ENCODE data around the gene RBL1.

The RBL1 gene

GRCh38 chr20:36956016-36956415, 139.8 kb downstream of the RBL1 start:
- H3K27me3 ChIP-seq = no peaks in the 10 kb centered on the region
- H3K9me3 ChIP-seq = no peaks in the 10 kb centered on the region
- H3K4me3 ChIP-seq (ENCODE audit: low read depth in 1 of 2, low read length in 1 of 2) = no peak overlapping the region
- H3K27ac ChIP-seq = no peak overlapping the region
- peaks cover 31 to 32% of the 10 kb centered on the region in 2 experiments for H3K4me1 ChIP-seq (ENCODE audit: control insufficient read depth in 1 of 2, insufficient read depth in 1 of 2, low read depth in 1 of 2, low read length in 1 of 2)
- H3K36me3 ChIP-seq = no peaks in the 10 kb centered on the region
- TF ChIP-seq, protein P1, sequence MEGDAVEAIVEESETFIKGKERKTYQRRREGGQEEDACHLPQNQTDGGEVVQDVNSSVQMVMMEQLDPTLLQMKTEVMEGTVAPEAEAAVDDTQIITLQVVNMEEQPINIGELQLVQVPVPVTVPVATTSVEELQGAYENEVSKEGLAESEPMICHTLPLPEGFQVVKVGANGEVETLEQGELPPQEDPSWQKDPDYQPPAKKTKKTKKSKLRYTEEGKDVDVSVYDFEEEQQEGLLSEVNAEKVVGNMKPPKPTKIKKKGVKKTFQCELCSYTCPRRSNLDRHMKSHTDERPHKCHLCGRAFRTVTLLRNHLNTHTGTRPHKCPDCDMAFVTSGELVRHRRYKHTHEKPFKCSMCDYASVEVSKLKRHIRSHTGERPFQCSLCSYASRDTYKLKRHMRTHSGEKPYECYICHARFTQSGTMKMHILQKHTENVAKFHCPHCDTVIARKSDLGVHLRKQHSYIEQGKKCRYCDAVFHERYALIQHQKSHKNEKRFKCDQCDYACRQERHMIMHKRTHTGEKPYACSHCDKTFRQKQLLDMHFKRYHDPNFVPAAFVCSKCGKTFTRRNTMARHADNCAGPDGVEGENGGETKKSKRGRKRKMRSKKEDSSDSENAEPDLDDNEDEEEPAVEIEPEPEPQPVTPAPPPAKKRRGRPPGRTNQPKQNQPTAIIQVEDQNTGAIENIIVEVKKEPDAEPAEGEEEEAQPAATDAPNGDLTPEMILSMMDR (IDR thresholded peaks at IDR 0.05) = no peak

GRCh38 chr20:36951979-36952738, 143.6 kb downstream of the RBL1 start:
- H3K27ac ChIP-seq = peak overlapping the region; percentile 89
- peak overlapping the region; percentile 84 to 96 for H3K4me3 ChIP-seq (ENCODE audit: low read depth in 1 of 2, low read length in 1 of 2)
- peaks cover 26 to 36% of the 10 kb centered on the region in 2 experiments for H3K4me1 ChIP-seq (ENCODE audit: control insufficient read depth in 1 of 2, insufficient read depth in 1 of 2, low read depth in 1 of 2, low read length in 1 of 2)
- no peaks in the 10 kb centered on the region for H3K9me3 ChIP-seq
- H3K27me3 ChIP-seq = no peaks in the 10 kb centered on the region
- TF ChIP-seq, protein P1 (IDR thresholded peaks at IDR 0.05) = no peak
- H3K36me3 ChIP-seq = no peaks in the 10 kb centered on the region

- Histone ChIP-seq H3K36me3 (peaks cover 3% of the 10 kb centered on the region), H3K27ac (peak within 1 kb of the TSS; percentile 89), H3K27me3 (no peaks in the 10 kb centered on the region), H3K4me1 (ENCODE audit: control insufficient read depth in 1 of 2, insufficient read depth in 1 of 2, low read depth in 1 of 2, low read length in 1 of 2) (peaks cover 28 to 38% of the 10 kb centered on the region in 2 experiments), H3K9me3 (no peaks in the 10 kb centered on the region), H3K4me3 (ENCODE audit: low read depth in 1 of 2, low read length in 1 of 2) (peak within 1 kb of the TSS; percentile 84 to 96)
- TF ChIP-seq, protein P1 (IDR thresholded peaks at IDR 0.05) = peak; percentile 74
These were observed 144.4 kb downstream of the RBL1 start, which contains the start of gene SAMHD1 for GRCh38 chr20:36951198-36951978. Gene SAMHD1, minus strand, starts transcription at chr20:36951708. Its CDS starts 65 bp downstream, at chr20:36951643.

DNA sequence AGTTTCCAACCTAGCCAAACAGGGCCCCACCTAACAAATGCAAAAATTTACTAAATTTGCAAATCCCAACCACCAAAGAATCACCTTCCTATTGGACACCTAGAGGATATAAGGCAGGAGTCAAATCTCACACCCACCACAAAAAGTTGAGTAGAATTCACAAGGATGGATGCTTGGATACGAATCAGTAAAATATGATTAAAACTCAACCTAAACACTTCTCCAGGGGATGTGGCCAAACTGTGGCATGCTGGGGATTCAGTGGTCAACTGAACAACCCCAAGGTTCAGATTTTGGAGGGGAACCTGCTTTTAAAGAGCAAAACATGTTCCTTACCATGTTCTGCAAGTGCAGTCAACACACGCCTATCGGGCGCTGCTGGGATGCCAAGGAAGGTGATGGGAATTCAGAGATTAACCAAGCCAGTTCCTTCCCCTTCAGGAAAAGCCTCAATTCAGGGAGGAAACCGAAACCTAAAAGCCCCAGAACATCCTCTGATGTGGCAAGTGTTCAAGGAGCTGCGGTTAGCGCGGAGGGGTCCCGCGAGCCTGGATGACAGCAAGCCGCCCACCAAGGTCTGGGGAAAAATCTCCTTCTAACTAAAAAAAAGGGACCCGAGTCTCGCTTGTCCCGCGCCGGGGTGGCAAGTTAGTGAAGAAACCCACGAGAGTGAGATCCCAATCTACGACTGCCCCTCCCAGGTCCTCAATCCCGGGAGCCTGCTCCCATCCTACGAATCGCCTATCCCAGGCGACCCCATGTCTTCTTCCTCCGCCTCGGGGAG, 145.2 kb downstream of the RBL1 start:
- Histone ChIP-seq H3K27me3 (no peaks in the 10 kb centered on the region), H3K4me1 (ENCODE audit: control insufficient read depth in 1 of 2, insufficient read depth in 1 of 2, low read depth in 1 of 2, low read length in 1 of 2) (peaks cover 28 to 38% of the 10 kb centered on the region in 2 experiments), H3K27ac (peak overlapping the region; percentile 89), H3K4me3 (ENCODE audit: low read depth in 1 of 2, low read length in 1 of 2) (peak overlapping the region; percentile 84 to 96), H3K9me3 (no peaks in the 10 kb centered on the region), H3K36me3 (peaks cover 11% of the 10 kb centered on the region)
- TF ChIP-seq, protein P1 (IDR thresholded peaks at IDR 0.05) = no peak

Measured in neutrophil (primary cell).